Keratinocyte (primary cell): ENCODE data around the gene MAG. TPM values are rescaled to one million over a fixed set of nuclear protein-coding genes. Genes with fewer than 3 reads are reported as not detected.

Source experiments
- DNase-seq: peaks from one replicate; pipeline ENCODE4 v3.0.0-alpha.2; 2011; ENCODE audit warnings: low read depth, missing footprints, low spot score
- FAIRE-seq: peaks from 2 replicates; lab custom pipeline; 2011; peaks lifted over from hg19 to GRCh38; lab: Jason Lieb, UNC
- H2AFZ ChIP-seq: 2 replicates; pipeline ENCODE4 v1.6.0; 2012; ENCODE audit warnings: low read length, control low read depth, inconsistent platforms; ENCODE audit not compliant: control insufficient read depth
- H3K27ac ChIP-seq: 2 replicates; pipeline ENCODE4 v1.5.1; 2011; ENCODE audit warnings: low read length; ENCODE audit not compliant: control insufficient read depth, insufficient read depth
- H3K27me3 ChIP-seq: 3 replicates; pipeline ENCODE4 v1.6.0; 2011; ENCODE audit warnings: low read length; ENCODE audit not compliant: control insufficient read depth, insufficient read depth; ENCODE audit errors: extremely low read depth
- H3K36me3 ChIP-seq, 2 experiments: 2 replicates in 1 of 2; 3 replicates in 1 of 2; pipeline ENCODE4 v1.5.1; 2011; ENCODE audit warnings: low read length in 2 of 2, mild to moderate bottlenecking in 1 of 2; ENCODE audit not compliant: control insufficient read depth in 2 of 2, insufficient read depth in 2 of 2; ENCODE audit errors: extremely low read depth in 1 of 2
- H3K4me1 ChIP-seq: 3 replicates; pipeline ENCODE4 v1.5.1; 2011; ENCODE audit warnings: low read length; ENCODE audit not compliant: control insufficient read depth, insufficient read depth; ENCODE audit errors: extremely low read depth
- H3K4me2 ChIP-seq: 3 replicates; pipeline ENCODE4 v1.6.0; 2011; ENCODE audit warnings: low read depth, low read length; ENCODE audit not compliant: control insufficient read depth, insufficient read depth; ENCODE audit errors: extremely low read depth
- H3K4me3 ChIP-seq, 3 experiments: fragments of 200-600 bp in 1 of 3; sonication (generic) in 1 of 3; 2 replicates in 2 of 3; 3 replicates in 1 of 3; pipeline ENCODE4 v1.5.1; 2011 to 2016; ENCODE audit warnings: low read length in 3 of 3, mild to moderate bottlenecking in 3 of 3, control low read depth in 2 of 3, inconsistent platforms in 1 of 3, low read depth in 1 of 3, mixed read lengths in 1 of 3, mixed run types in 1 of 3, moderate library complexity in 1 of 3; ENCODE audit not compliant: control insufficient read depth in 2 of 3, insufficient read depth in 2 of 3; ENCODE audit errors: extremely low read depth in 1 of 3
- H3K79me2 ChIP-seq: 2 replicates; pipeline ENCODE4 v1.6.0; 2012; ENCODE audit warnings: low read length; ENCODE audit not compliant: control insufficient read depth, insufficient read depth
- H3K9ac ChIP-seq: 3 replicates; pipeline ENCODE4 v1.6.0; 2011; ENCODE audit warnings: low read length; ENCODE audit not compliant: control insufficient read depth, insufficient read depth; ENCODE audit errors: extremely low read depth
- H3K9me1 ChIP-seq: 3 replicates; pipeline ENCODE4 v1.6.0; 2011; ENCODE audit warnings: low read length; ENCODE audit not compliant: control insufficient read depth, insufficient read depth; ENCODE audit errors: extremely low read depth
- H3K9me3 ChIP-seq: 2 replicates; pipeline ENCODE4 v1.5.1; 2012; ENCODE audit warnings: low read depth, low read length; ENCODE audit not compliant: control insufficient read depth
- H4K20me1 ChIP-seq: 3 replicates; pipeline ENCODE4 v1.6.0; 2011; ENCODE audit warnings: low read length; ENCODE audit not compliant: control insufficient read depth, insufficient read depth; ENCODE audit errors: extremely low read depth
- CTCF ChIP-seq, 3 experiments: IDR thresholded peaks in 1 of 3; conservative IDR thresholded peaks in 1 of 3; optimal IDR thresholded peaks in 1 of 3; 2 replicates in 2 of 3; 3 replicates in 1 of 3; pipeline versions ENCODE3 to v1.5.1; 2011; ENCODE audit warnings: low read length in 3 of 3, mild to moderate bottlenecking in 3 of 3, moderate library complexity in 2 of 3, control low read depth in 1 of 3, inconsistent platforms in 1 of 3; ENCODE audit not compliant: insufficient read depth in 2 of 3; ENCODE audit errors: extremely low read depth in 1 of 3
- EZH2 ChIP-seq: IDR thresholded peaks from one replicate; pipeline ENCODE4 v1.6.1; 2012; ENCODE audit warnings: inconsistent platforms, mild to moderate bottlenecking, low read length, moderate library complexity
- dilution Hi-C: fragments of 300-500 bp; cut with MboI; formaldehyde crosslinking; loops from one replicate; pipeline ENCODE4 v1.7.0; 2020; ENCODE audit warnings: low sequenced_read_pairs; ENCODE audit not compliant: extremely low pct_ligation_motif_present
- polyA minus RNA-seq, 3 experiments: library from RNA; depleted of rRNA, polyadenylated mRNA; stranded (reverse); fragments of >200 nt; gene quantifications; 1 replicate in 1 of 3; 2 replicates in 1 of 3; 3 replicates in 1 of 3; pipeline ENCODE4 v1.2.3, GENCODE V29; 2011
- polyA plus RNA-seq, 5 experiments: library from polyadenylated mRNA; depleted of rRNA in 3 of 5; stranded (reverse) in 3 of 5; stranded (forward) in 1 of 5; unstranded in 1 of 5; fragments of >200 nt; gene quantifications; 1 replicate in 1 of 5; 2 replicates in 3 of 5; 3 replicates in 1 of 5; pipeline versions ENCODE4 v1.2.1 to v1.2.3, GENCODE V29; 2011 to 2012; ENCODE audit warnings: missing spikeins in 2 of 5, low read depth in 1 of 5, low replicate concordance in 1 of 5

MAG gene
- polyA plus RNA-seq (not detected in 3 replicates), polyA minus RNA-seq (not detected in 3 replicates)
- polyA plus RNA-seq (2011; ENCODE audit: low read depth), result not detected
- not detected in 2 replicates for polyA plus RNA-seq (2011; cell fraction: cytosol; rRNA removed)
- not detected in 2 replicates for polyA plus RNA-seq (2011; cell fraction: nucleus; rRNA removed)
- not detected in 2 replicates for polyA plus RNA-seq (2012; ENCODE audit: low replicate concordance)
- not detected for polyA minus RNA-seq (2011; cell fraction: cytosol; rRNA and poly(A)+ RNA removed)
- not detected in 2 replicates for polyA minus RNA-seq (2011; cell fraction: nucleus; rRNA and poly(A)+ RNA removed)

- dilution Hi-C loops, result no loop called here
Measured at GRCh38 chr19:35291916-35292315, at the start of gene MAG. Gene MAG (plus strand): TSS chr19:35292161. CDS start chr19:35295409, 3,248 bp downstream.

GRCh38 chr19:35246466-35247092, 45.4 kb upstream of the MAG start:
- TF ChIP-seq CTCF (optimal IDR thresholded peaks at IDR 0.05 in 1 of 3, IDR thresholded peaks at IDR 0.05 in 1 of 3, conservative IDR thresholded peaks at IDR 0.05 in 1 of 3; ENCODE audit: extremely low read depth in 1 of 3, insufficient read depth in 2 of 3, low read length in 3 of 3) (no peak), EZH2 (no peak)
- no peak overlapping the region for H3K9ac ChIP-seq
- peaks cover 4 to 5% of the 10 kb centered on the region in 2 experiments for H3K36me3 ChIP-seq
- peaks cover 2% of the 10 kb centered on the region for H4K20me1 ChIP-seq
- peaks cover 13% of the 10 kb centered on the region for H3K4me1 ChIP-seq
- H3K79me2 ChIP-seq, result peaks cover 28% of the 10 kb centered on the region
- DNase-seq (no peak), FAIRE-seq (no peak)
- no peaks in the 10 kb centered on the region for H3K27me3 ChIP-seq
- dilution Hi-C loops, result no loop called here
- H3K9me3 ChIP-seq, result no peaks in the 10 kb centered on the region
- no peak overlapping the region for H3K4me3 ChIP-seq
- no peaks in the 10 kb centered on the region for H3K9me1 ChIP-seq
- H3K4me2 ChIP-seq, result no peak overlapping the region
- no peak overlapping the region for H3K27ac ChIP-seq
- H2AFZ ChIP-seq, result no peak overlapping the region

More at GRCh38 chr19:35291916-35292315, at the start of gene MAG:
- Histone ChIP-seq H3K4me1 (no peaks in the 10 kb centered on the region), H4K20me1 (no peaks in the 10 kb centered on the region), H3K27me3 (peaks cover 51% of the 10 kb centered on the region), H3K9me1 (no peaks in the 10 kb centered on the region), H3K9ac (no peak within 1 kb of the TSS), H2AFZ (no peak within 1 kb of the TSS), H3K4me3 (no peak within 1 kb of the TSS), H3K27ac (no peak within 1 kb of the TSS), H3K9me3 (no peaks in the 10 kb centered on the region), H3K36me3 (no peaks in the 10 kb centered on the region), H3K79me2 (no peaks in the 10 kb centered on the region), H3K4me2 (no peak within 1 kb of the TSS)
- DNase-seq (no peak), FAIRE-seq (no peak)
- no peak for TF ChIP-seq CTCF (optimal IDR thresholded peaks at IDR 0.05 in 1 of 3, IDR thresholded peaks at IDR 0.05 in 1 of 3, conservative IDR thresholded peaks at IDR 0.05 in 1 of 3; ENCODE audit: extremely low read depth in 1 of 3, insufficient read depth in 2 of 3, low read length in 3 of 3)
- no peak for TF ChIP-seq EZH2
